GM21381 (cell line): Measurements from ENCODE around the gene FAM20C.

ENCODE experiments used
- ATAC-seq: cut with Tn5 transposase; IDR thresholded peaks from one replicate; pipeline ENCODE4 v1.9.1; 2021; ENCODE audit warnings: mild to moderate bottlenecking, moderate library complexity; ENCODE audit not compliant: unreplicated experiment

The FAM20C gene

DNA sequence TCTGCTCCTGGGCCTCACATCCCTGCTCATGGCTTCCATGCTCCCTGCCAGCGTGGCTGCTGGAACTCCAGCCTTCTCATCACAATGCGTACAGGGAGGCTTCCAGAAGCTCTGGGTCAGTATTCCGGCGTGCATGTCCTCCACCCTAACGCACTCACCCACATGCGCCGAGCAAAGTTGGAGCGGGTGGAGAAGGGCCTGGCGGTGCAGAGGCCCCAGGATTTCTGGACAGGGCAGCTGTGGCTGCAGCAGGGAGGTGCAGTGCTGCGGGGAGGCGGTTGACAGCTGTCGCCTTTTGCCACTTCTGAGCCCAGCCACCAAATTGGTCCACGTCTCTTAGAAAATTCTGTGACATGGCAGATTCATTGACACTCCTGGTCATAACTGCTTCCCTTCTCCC lies 33.6 kb upstream of the FAM20C start:
- no peak for ATAC-seq

DNA sequence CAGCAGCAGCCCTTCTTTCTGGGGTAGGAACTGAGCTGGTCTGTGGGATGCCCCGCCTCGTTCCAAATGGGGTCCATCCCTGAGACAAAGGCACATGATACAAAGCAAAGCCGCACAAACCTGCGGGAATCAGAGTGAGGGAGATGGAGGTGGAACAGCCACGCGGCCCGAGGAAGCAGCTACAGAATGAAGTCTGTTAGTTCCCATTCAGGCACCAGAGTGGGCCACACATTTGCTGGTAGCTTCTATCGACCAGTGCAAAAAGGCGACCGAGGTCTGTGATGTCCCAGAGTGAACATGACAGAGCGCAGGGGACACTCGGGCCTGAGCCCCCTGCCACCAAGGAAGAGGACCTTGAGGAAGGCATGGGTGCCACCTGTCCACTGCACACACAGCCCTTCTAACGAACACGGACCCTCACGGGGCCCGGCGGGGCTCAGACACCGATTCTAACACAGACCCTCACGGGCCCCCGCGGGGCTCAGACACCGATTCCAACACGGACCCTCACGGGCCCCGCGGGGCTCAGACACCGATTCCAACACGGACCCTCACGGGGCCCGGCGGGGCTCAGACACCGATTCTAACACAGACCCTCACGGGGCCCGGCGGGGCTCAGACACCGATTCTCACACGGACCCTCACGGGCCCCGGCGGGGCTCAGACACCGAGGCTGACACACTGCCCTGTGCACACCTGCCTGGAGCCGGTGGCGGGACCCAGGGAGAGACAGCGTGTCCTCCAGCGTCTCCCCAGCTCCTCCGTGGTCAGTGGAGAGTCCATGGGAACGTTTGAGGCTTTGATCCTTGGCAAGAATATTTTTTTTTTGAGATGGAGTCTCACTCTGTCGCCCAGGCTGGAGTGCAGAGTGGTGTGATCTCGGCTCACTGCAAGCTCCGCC lies 32.8 kb upstream of the FAM20C start:
- ATAC-seq, result no peak

DNA sequence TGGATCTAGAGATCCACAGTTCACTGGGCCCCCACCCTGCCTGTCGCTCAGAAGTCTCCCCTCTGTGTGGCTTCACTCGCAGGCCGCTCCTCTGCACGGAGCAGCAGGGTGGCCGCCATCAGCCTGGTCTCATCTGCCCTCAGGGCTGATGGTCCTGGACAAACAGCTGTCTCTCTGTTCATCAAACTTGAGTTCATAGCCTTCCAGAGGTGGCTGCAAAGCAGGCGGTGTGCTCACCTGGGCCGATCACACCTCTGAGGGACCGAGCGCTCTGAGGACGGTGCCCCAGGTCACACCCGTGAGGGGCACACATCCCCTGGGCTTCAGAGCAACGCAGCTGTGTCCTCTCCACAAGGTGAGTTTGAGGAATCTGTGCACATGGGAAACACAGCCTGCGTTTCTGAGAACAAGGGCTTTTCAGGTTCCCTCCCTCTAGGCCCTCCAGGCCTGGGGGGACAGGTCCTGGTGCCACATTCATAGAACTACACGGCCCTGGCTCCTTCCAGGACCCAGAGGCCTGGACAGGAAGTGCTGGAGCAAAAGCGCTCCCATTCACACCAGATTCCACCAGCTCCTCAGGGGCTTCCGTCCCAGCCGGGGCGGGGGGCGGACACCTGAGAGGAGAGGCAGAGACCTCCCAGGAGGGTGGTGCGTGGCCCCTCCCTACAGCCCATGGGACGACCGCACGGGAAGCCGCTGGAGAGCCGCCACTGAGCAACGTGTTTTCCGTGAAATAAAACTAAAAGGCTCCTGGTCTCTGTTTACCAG lies 31.2 kb upstream of the FAM20C start:
- no peak for ATAC-seq

DNA sequence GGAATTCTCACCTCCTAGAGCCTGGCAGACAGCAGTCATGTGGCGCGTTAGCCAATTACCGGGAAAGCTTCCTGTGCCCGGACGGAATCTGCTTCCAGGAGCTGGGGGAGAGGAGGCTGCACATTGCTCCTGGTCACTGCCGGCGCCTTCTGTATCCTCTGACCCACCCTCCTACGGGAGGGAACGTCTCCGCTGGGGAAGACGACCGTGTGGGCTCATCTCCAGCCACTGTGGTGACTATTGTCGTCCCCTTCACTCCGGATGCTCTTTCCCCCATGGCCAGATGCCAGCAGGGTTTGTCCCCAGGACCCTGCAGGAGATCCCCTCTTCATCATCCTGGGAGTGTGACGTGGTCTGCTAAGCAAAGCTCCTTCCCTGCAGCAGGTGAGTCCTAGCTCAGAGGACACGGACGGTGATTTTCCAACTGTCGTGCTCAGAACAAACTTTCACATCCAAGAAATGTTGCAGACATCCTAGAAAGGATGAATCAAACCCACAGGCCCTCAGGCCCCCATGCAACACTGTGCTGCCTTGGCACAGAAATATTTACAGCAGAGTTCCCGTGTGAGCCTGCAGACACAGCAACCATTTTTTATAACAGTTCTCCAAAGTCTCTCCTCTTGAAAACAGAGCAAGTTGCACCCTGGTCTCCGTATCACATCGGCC lies 29.6 kb upstream of the FAM20C start:
- ATAC-seq, result no peak

DNA sequence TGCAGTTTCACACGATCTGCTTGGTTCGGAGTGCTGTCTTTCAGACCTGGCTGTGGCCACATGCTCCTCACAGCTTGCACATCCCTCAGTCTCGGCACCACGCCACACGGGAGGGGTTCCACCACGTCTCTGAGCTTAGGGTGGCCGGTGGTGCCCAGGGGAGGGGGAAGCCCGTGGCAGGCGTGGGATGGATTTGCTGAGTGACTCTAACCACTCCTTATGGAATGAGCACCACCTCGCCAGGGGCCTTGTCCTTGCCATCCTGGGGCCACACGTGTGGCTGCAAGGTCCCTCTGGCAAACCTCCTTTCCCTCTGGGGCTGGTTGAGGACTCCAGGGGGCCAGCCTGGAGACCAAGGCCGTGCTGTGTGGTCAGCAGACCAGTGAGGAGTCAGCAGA lies 29.1 kb upstream of the FAM20C start:
- no peak for ATAC-seq

GRCh38 chr7:163971-164881 lies 28.1 kb upstream of the FAM20C start:
- no peak for ATAC-seq

DNA sequence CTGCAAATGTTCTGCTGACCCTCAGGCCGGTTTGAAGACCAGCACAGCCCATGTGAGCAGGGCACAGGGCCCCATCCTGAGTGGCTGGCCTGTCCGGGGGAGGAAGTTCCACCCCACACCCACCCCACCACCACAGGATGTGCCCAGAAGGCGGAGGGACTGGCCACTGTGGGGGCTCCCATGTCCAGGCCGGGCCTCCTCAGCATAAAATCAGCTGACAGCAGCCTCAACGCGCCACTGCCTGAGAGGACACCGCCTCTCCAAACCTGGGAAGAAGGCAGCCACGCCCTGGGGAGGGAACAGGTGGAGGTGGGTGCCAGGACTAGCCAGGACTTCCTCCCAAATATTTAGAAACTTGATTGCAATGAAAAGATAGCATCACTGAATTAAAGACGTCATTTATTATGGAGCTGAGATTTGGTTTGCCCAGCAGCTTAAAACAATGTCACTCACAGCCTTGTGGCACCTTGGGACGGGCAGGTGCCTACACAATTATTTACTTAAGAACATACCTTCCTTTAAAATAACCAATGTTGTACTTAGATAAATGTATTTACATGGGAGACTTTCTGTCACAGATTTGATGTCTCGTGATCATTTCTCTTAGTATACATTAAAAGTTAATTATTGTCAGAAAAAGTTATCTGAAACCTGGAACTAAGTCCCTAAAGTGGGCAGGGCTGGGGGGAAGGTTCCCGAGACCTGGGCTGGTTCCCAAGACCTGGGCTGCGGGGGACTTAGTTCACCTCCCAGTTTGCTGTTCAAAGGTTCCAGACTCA lies 27.3 kb upstream of the FAM20C start:
- ATAC-seq, result no peak

- no peak for ATAC-seq
These were observed 26.6 kb upstream of the FAM20C start for GRCh38 chr7:165661-166337.

- no peak for ATAC-seq
These were observed 25.9 kb upstream of the FAM20C start for GRCh38 chr7:166338-167060.

- no peak for ATAC-seq
These were observed 25.1 kb upstream of the FAM20C start for GRCh38 chr7:167090-167855.

- no peak for ATAC-seq
These were observed 24.2 kb upstream of the FAM20C start for GRCh38 chr7:167976-168791.

GRCh38 chr7:169276-170172 lies 22.8 kb upstream of the FAM20C start:
- ATAC-seq, result no peak

DNA sequence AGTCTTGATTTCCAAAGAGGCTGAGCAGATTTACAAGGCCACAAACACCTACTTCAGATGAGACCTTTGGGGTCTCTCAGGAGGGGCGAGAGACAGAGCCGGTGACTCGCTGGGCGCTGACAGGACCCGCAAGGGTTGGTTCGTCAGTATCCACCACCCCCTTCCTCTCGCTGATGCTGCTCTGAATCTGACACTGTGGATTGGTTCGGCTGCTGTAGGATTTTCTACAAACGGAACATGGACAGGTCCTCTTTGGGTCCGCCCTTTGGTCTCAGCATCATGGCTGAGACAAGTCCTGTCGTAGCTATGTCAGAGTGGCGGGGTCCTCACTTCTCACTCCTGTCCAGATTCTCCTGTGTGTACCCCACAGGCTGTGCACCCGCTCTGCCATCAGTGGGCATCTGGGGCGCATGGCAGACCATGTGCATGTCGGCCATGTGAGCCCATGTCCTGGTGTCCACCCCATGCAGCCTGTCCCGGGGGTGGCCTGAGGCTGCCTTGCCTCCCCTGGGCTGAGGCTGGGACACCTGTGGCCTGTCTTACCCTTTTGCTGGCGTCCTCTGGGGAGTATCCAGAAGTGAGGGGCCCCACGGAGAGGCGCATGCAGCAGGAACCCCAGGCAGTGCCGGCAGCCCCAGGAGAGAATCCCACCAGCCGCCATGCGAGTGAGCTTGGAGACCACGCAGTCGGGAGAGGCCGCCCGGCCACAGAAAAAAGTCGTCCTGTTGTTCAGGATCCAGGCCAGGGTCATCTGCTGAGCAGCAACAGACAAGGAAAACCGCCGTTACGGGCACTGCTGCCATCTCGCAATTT lies 21.6 kb upstream of the FAM20C start:
- ATAC-seq, result no peak

- ATAC-seq, result no peak
These were observed 20.9 kb upstream of the FAM20C start for GRCh38 chr7:171364-171904.
